ENCODE data around the gene SAMSN1.
"Not testable (repeated sequence)": the region's sequence is repeated elsewhere in the genome, so short reads cannot be mapped to it uniquely, and the experiment has no call there.

Gene SAMSN1

GRCh38 chr21:14566894-14567293 is 20.8 kb upstream of the SAMSN1 start:
- no peak for DNase-seq (ENCODE audit: low spot score)

- DNase-seq (ENCODE audit: low spot score), result no peak
Measured at GRCh38 chr21:14562959-14563358, 16.8 kb upstream of the SAMSN1 start.

- no peak for DNase-seq (ENCODE audit: low spot score)
Measured at GRCh38 chr21:14560555-14560954, 14.4 kb upstream of the SAMSN1 start.

GRCh38 chr21:14560139-14560538 is 14.0 kb upstream of the SAMSN1 start:
- no peak for DNase-seq (ENCODE audit: low spot score)

- no peak for DNase-seq (ENCODE audit: low spot score)
Measured at GRCh38 chr21:14559102-14559501, 13.0 kb upstream of the SAMSN1 start.

GRCh38 chr21:14557413-14557812 is 11.3 kb upstream of the SAMSN1 start:
- no peak for DNase-seq (ENCODE audit: low spot score)

GRCh38 chr21:14554948-14555347 is 8.8 kb upstream of the SAMSN1 start:
- no peak for DNase-seq (ENCODE audit: low spot score)

- no peak for DNase-seq (ENCODE audit: low spot score)
Measured at GRCh38 chr21:14553422-14553821, 7.3 kb upstream of the SAMSN1 start.

- DNase-seq (ENCODE audit: low spot score), result no peak
Measured at GRCh38 chr21:14551741-14552140, 5.6 kb upstream of the SAMSN1 start.

GRCh38 chr21:14550135-14550534 is 4.0 kb upstream of the SAMSN1 start:
- no peak for DNase-seq (ENCODE audit: low spot score)

GRCh38 chr21:14548779-14549178 is 2.7 kb upstream of the SAMSN1 start:
- DNase-seq (ENCODE audit: low spot score), result no peak

- no peak for DNase-seq (ENCODE audit: low spot score)
Measured at GRCh38 chr21:14547834-14548513, 1.9 kb upstream of the SAMSN1 start.

GRCh38 chr21:14546719-14547118 is 604 bp upstream of the SAMSN1 start:
- DNase-seq (ENCODE audit: low spot score), result not testable (repeated sequence)

- no peak for DNase-seq (ENCODE audit: low spot score)
Measured at GRCh38 chr21:14543983-14544382, 2.1 kb downstream of the SAMSN1 start.

- DNase-seq (ENCODE audit: low spot score), result no peak
Measured at GRCh38 chr21:14542638-14543037, 3.5 kb downstream of the SAMSN1 start.

- no peak for DNase-seq (ENCODE audit: low spot score)
Measured at GRCh38 chr21:14541841-14542490, 4.1 kb downstream of the SAMSN1 start.

- no peak for DNase-seq (ENCODE audit: low spot score)
Measured at GRCh38 chr21:14538483-14538882, 7.6 kb downstream of the SAMSN1 start.

GRCh38 chr21:14536929-14537328 is 9.2 kb downstream of the SAMSN1 start:
- DNase-seq (ENCODE audit: low spot score), result no peak

GRCh38 chr21:14535702-14536101 is 10.4 kb downstream of the SAMSN1 start:
- DNase-seq (ENCODE audit: low spot score), result no peak

- no peak for DNase-seq (ENCODE audit: low spot score)
Measured at GRCh38 chr21:14533499-14534428, 12.4 kb downstream of the SAMSN1 start.

- DNase-seq (ENCODE audit: low spot score), result no peak
Measured at GRCh38 chr21:14531757-14532316, 14.3 kb downstream of the SAMSN1 start.

GRCh38 chr21:14530592-14530991 is 15.5 kb downstream of the SAMSN1 start:
- DNase-seq (ENCODE audit: low spot score), result no peak
